ENCODE measurements around the gene TGFB2.

TGFB2 gene

DNA sequence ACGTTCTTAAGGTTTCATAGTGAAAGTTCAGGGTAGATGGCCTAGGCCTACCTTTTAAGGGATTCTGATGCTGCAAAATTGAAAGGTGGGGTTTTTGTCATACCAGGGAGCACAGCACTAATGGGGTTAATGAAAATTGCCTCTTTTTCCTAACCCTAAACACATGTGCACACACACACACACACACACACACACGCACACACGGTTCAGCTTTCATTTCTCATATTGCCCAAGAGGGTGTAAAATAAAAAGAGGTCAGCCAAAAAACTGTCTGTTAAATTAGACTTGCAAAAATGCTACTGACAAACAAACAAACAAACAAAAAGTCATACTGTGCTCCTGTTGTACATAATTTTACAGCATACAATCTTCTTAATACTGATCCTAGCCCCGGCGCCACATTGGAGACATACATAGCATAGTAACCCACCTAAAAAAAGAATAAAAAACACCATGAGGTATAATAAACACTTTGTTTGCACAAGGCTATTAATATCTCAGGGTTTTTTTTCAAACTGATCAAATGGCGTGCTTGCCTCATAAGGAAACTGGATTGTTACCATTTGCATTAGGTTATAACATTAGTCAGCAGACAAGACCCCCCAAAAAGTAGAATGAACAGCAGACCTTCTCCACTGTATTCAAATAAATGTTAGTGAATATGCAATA, 69.1 kb downstream of the TGFB2 start:
- H3K36me3 ChIP-seq, result no peaks in the 10 kb centered on the region

GRCh38 chr1:218415726-218416125, 70.6 kb downstream of the TGFB2 start:
- peaks cover 0 to 29% (median 0%) of the 10 kb centered on the region in 4 donors for H3K4me1 ChIP-seq
- intact Hi-C loops (cut with DNase I; ENCODE audit: low total_unique reads), result no loop called here
- DNase-seq, result no peak
- no peak overlapping the region for H3K4me3 ChIP-seq
- H3K27ac ChIP-seq, result no peak overlapping the region
- TF ChIP-seq, protein P1, sequence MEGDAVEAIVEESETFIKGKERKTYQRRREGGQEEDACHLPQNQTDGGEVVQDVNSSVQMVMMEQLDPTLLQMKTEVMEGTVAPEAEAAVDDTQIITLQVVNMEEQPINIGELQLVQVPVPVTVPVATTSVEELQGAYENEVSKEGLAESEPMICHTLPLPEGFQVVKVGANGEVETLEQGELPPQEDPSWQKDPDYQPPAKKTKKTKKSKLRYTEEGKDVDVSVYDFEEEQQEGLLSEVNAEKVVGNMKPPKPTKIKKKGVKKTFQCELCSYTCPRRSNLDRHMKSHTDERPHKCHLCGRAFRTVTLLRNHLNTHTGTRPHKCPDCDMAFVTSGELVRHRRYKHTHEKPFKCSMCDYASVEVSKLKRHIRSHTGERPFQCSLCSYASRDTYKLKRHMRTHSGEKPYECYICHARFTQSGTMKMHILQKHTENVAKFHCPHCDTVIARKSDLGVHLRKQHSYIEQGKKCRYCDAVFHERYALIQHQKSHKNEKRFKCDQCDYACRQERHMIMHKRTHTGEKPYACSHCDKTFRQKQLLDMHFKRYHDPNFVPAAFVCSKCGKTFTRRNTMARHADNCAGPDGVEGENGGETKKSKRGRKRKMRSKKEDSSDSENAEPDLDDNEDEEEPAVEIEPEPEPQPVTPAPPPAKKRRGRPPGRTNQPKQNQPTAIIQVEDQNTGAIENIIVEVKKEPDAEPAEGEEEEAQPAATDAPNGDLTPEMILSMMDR (IDR thresholded peaks at IDR 0.05), result no peak
- H3K36me3 ChIP-seq, result no peaks in the 10 kb centered on the region
- no peaks in the 10 kb centered on the region for H3K27me3 ChIP-seq
- peaks cover 0 to 5% (median 5%) of the 10 kb centered on the region in 3 donors for H3K9me3 ChIP-seq

More for the DNA sequence above, 69.1 kb downstream of the TGFB2 start:
- no peaks in the 10 kb centered on the region for H3K27me3 ChIP-seq
- H3K4me1 ChIP-seq, result peaks cover 0 to 30% (median 0%) of the 10 kb centered on the region in 4 donors
- no peak overlapping the region for H3K27ac ChIP-seq
- H3K9me3 ChIP-seq, result peaks cover 0 to 5% (median 5%) of the 10 kb centered on the region in 3 donors
- TF ChIP-seq, protein P1 (IDR thresholded peaks at IDR 0.05), result no peak
- no peak overlapping the region for H3K4me3 ChIP-seq
- no peak for DNase-seq
- intact Hi-C loops (cut with DNase I; ENCODE audit: low total_unique reads), result no loop called here

DNA sequence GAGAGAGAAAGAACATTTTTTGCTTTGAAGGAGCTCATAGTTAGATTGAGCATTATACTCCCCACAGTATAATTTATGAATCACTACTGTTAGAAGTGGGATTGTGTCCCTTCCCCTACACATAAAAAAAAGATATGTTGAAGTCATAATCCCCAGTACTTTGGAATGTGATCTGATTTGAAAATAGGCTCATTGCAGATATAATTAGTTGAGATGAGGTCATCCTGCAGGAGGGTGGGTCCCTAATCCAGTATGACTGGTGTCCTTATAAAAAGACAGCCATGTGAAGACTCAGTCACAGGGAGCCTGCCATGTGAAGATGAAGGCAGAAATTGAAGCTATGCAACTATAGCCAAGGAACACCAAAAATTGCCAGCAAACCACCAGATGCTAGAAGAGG, 76.4 kb downstream of the TGFB2 start:
- Histone ChIP-seq H3K9me3 (peaks cover 0 to 5% (median 5%) of the 10 kb centered on the region in 3 donors), H3K36me3 (no peaks in the 10 kb centered on the region), H3K4me1 (peaks cover 0 to 1% (median 0%) of the 10 kb centered on the region in 4 donors), H3K27ac (no peak overlapping the region), H3K4me3 (no peak overlapping the region), H3K27me3 (no peaks in the 10 kb centered on the region)
- intact Hi-C loops (cut with DNase I; ENCODE audit: low total_unique reads), result no loop called here
- no peak for DNase-seq
- TF ChIP-seq, protein P1 (IDR thresholded peaks at IDR 0.05), result no peak

GRCh38 chr1:218424502-218424901, 79.4 kb downstream of the TGFB2 start:
- no peaks in the 10 kb centered on the region for H3K9me3 ChIP-seq
- H3K4me3 ChIP-seq, result no peak overlapping the region
- TF ChIP-seq, protein P1 (IDR thresholded peaks at IDR 0.05), result no peak
- H3K36me3 ChIP-seq, result no peaks in the 10 kb centered on the region
- no peaks in the 10 kb centered on the region for H3K27me3 ChIP-seq
- H3K27ac ChIP-seq, result no peak overlapping the region
- H3K4me1 ChIP-seq, result no peaks in the 10 kb centered on the region
- intact Hi-C loops (cut with DNase I; ENCODE audit: low total_unique reads), result no loop called here
- DNase-seq, result no peak

DNA sequence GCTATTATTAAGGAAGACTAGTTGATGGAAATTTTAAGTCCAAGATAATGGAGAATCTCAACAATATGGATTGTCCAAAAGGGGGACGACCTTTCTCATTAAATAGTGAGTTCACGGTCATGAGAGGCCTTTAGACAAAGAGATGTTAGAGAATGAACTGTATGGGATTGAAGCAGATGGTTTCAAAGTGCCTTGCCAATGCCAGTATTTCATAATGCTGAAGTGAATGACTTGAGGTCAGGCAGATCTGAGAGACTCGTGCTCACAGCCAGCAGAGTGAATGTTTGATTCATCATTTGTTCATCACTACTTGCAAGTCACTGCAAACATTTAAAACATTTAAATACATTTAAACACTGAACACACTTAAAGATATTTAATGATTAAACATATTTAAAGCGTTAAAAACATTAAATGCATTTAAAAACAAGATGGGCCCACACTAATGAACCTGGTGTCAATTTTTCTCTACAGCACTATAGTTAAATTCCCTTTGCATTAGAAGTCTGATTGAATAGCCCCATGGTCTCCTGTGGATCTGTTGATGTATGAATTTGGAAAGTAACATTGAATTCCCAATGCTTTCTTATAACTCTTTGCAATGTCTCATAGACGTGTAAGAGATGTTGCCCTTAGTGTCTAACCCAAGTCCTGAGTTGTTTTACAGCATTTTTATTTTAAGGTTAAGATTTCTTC, 80.7 kb downstream of the TGFB2 start:
- Histone ChIP-seq H3K9me3 (no peaks in the 10 kb centered on the region), H3K4me1 (no peaks in the 10 kb centered on the region), H3K27ac (no peak overlapping the region), H3K27me3 (no peaks in the 10 kb centered on the region), H3K4me3 (no peak overlapping the region), H3K36me3 (no peaks in the 10 kb centered on the region)
- intact Hi-C loops (cut with DNase I; ENCODE audit: low total_unique reads), result no loop called here
- DNase-seq, result no peak
- TF ChIP-seq, protein P1 (IDR thresholded peaks at IDR 0.05), result no peak
